ENCODE data around the gene KLHDC8A. TPM values are rescaled to one million over a fixed set of nuclear protein-coding genes. Genes with fewer than 3 reads are reported as not detected.

Gene KLHDC8A
- total RNA-seq, 1 donor from 2014 or later: 1.5 TPM

DNA sequence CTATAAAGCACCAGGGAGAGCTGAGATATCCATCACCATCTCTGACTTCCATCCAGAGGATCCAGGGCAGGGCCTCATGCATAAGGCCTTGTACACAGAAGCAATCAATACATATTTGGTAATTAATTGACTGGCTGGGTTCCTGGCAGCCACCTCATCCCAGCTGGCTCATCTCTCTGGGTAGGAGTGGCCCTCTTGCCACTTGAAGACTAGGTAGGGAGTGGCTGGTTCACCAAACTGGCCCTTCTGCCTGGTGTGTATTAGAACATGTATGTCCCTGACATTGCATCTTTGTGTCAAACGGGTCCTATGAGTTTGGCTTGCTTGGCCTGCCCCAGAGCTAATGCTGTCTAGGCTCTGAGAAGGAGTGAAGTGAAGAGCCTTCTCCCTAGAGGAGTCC, 47.0 kb downstream of the KLHDC8A start:
- H3K4me1 Mint-ChIP-seq (ENCODE audit: unreplicated experiment): peaks cover 29% of the 10 kb centered on the region
- no peak overlapping the region for H3K27ac Mint-ChIP-seq (ENCODE audit: unreplicated experiment)
- no peak for DNase-seq (ENCODE audit: low spot score)
- H3K27me3 Mint-ChIP-seq (ENCODE audit: unreplicated experiment): peaks cover 19% of the 10 kb centered on the region
- H3K9me3 Mint-ChIP-seq (ENCODE audit: unreplicated experiment): no peaks in the 10 kb centered on the region
- H3K4me3 Mint-ChIP-seq (ENCODE audit: unreplicated experiment): no peak overlapping the region
- H3K36me3 Mint-ChIP-seq (ENCODE audit: low read depth, unreplicated experiment): peaks cover 46% of the 10 kb centered on the region
- TF ChIP-seq, protein P1, sequence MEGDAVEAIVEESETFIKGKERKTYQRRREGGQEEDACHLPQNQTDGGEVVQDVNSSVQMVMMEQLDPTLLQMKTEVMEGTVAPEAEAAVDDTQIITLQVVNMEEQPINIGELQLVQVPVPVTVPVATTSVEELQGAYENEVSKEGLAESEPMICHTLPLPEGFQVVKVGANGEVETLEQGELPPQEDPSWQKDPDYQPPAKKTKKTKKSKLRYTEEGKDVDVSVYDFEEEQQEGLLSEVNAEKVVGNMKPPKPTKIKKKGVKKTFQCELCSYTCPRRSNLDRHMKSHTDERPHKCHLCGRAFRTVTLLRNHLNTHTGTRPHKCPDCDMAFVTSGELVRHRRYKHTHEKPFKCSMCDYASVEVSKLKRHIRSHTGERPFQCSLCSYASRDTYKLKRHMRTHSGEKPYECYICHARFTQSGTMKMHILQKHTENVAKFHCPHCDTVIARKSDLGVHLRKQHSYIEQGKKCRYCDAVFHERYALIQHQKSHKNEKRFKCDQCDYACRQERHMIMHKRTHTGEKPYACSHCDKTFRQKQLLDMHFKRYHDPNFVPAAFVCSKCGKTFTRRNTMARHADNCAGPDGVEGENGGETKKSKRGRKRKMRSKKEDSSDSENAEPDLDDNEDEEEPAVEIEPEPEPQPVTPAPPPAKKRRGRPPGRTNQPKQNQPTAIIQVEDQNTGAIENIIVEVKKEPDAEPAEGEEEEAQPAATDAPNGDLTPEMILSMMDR (IDR thresholded peaks at IDR 0.05; ENCODE audit: unreplicated experiment): no peak

DNA sequence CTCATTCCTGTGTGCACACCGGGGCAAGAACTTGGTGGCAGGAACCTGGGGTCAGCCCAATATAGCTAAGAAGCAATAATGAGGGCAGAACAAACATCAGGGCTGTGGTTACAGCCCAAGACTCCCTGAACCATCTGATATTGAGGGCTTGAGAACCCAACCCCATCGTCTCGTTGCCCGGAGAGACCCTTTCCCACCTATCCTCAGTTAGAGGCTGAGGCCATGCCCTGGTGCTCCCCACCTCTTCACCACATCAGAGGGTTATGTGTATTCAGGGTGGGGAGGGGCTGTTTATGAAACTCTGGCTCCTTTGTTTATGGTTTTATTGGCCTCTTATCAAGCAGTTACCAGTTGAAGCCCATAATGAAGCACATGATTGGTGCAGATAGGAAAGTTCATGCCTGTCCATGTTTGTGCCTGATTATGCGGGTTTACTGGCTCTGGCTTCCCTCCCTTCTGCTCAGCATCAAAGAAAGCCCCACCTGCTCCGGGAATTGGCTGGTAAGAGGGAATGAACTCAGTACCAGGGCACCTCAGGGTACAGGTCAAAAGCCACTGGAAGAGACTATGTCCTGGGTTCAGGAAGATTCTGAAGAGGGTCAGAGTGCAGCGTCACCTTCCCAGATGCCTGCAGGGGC, 49.7 kb downstream of the KLHDC8A start:
- H3K4me1 Mint-ChIP-seq (ENCODE audit: unreplicated experiment): peaks cover 11% of the 10 kb centered on the region

DNA sequence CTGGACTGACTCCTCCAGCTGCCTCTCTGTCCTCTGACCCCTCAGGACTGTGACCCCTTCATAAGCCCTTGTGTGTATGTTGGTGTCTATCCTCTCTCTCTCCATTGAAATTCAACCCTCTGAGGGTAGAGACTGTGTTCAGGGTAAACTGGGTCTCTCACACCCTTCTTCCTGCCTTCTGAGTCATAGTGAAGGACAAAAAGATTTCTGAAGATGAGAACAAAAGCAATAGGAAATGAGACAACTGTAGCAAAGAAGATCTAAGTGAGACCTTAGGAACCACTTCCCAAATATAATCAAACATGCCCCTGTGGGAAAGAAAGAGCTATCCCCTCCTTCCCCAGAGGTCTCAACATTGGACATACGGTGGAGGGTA, 52.0 kb downstream of the KLHDC8A start:
- Mint-ChIP-seq H3K4me3 (ENCODE audit: unreplicated experiment) (no peak overlapping the region), H3K4me1 (ENCODE audit: unreplicated experiment) (peaks cover 25% of the 10 kb centered on the region), H3K9me3 (ENCODE audit: unreplicated experiment) (no peaks in the 10 kb centered on the region), H3K27ac (ENCODE audit: unreplicated experiment) (no peak overlapping the region), H3K27me3 (ENCODE audit: unreplicated experiment) (peaks cover 3% of the 10 kb centered on the region), H3K36me3 (ENCODE audit: low read depth, unreplicated experiment) (peaks cover 38% of the 10 kb centered on the region)
- TF ChIP-seq, protein P1 (IDR thresholded peaks at IDR 0.05; ENCODE audit: unreplicated experiment): no peak
- DNase-seq (ENCODE audit: low spot score): no peak

More for the DNA sequence above, 49.7 kb downstream of the KLHDC8A start:
- TF ChIP-seq, protein P1 (IDR thresholded peaks at IDR 0.05; ENCODE audit: unreplicated experiment): no peak
- H3K27ac Mint-ChIP-seq (ENCODE audit: unreplicated experiment): no peak overlapping the region
- H3K27me3 Mint-ChIP-seq (ENCODE audit: unreplicated experiment): peaks cover 6% of the 10 kb centered on the region
- DNase-seq (ENCODE audit: low spot score): no peak
- peaks cover 52% of the 10 kb centered on the region for H3K36me3 Mint-ChIP-seq (ENCODE audit: low read depth, unreplicated experiment)
- H3K4me3 Mint-ChIP-seq (ENCODE audit: unreplicated experiment): no peak overlapping the region
- no peaks in the 10 kb centered on the region for H3K9me3 Mint-ChIP-seq (ENCODE audit: unreplicated experiment)

DNA sequence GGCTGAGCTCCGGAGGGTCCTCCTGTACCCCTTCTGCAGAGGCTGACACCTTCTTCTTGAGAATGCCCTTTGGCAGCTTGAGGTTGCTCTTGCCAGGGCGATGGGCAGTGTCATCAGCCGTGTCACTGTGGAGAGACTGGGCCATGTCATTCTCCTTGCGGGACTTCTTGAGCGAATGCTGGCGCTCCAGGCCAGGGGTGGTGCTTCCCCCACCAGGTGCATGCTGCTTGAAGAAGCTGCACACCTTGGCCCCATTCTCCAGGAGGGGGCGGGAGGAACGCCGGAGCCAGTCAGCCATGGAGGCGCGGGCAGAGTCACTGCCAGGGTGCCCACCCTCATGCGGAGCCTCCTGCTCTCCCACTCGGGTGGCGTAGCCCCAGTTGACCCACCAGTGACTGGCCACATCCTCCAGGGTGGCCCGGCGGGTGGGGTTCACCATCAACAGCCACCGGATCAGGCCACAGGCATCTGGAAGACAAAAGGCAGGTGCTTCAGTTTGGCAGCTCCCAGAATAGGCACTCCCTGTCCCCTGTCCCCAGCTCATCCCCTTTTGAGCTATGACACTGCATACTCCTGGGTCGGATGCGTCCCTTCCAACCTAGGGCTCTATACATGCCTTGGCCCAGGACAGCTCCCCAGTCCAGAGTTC, 52.6 kb downstream of the KLHDC8A start:
- Mint-ChIP-seq H3K4me3 (ENCODE audit: unreplicated experiment) (no peak overlapping the region), H3K27ac (ENCODE audit: unreplicated experiment) (no peak overlapping the region)

More for the DNA sequence above, 52.6 kb downstream of the KLHDC8A start:
- Mint-ChIP-seq H3K9me3 (ENCODE audit: unreplicated experiment) (no peaks in the 10 kb centered on the region), H3K27me3 (ENCODE audit: unreplicated experiment) (peaks cover 3% of the 10 kb centered on the region), H3K36me3 (ENCODE audit: low read depth, unreplicated experiment) (peaks cover 38% of the 10 kb centered on the region), H3K4me1 (ENCODE audit: unreplicated experiment) (peaks cover 25% of the 10 kb centered on the region)
- DNase-seq (ENCODE audit: low spot score): no peak
- TF ChIP-seq, protein P1 (IDR thresholded peaks at IDR 0.05; ENCODE audit: unreplicated experiment): no peak

All from endothelial cell (in vitro differentiated cells).